Activated gamma-delta T cell (primary cell): Measurements from ENCODE around the gene C5orf63.
"Not testable (repeated sequence)": the region's sequence is repeated elsewhere in the genome, so short reads cannot be mapped to it uniquely, and the experiment has no call there.

ENCODE experiments used
- DNase-seq: peaks from one replicate; lab custom pipeline; 2025; lab: John Stamatoyannopoulos, UW

The C5orf63 gene

GRCh38 chr5:127008300-127008975, 64.9 kb downstream of the C5orf63 start:
- DNase-seq, result no peak

GRCh38 chr5:127007522-127007921, 65.8 kb downstream of the C5orf63 start:
- DNase-seq, result no peak

GRCh38 chr5:127006744-127007143, 66.6 kb downstream of the C5orf63 start:
- no peak for DNase-seq

- not testable (repeated sequence) for DNase-seq
Measured at GRCh38 chr5:127005282-127005681, 68.0 kb downstream of the C5orf63 start.

- DNase-seq, result no peak
Measured at GRCh38 chr5:127004721-127005120, 68.6 kb downstream of the C5orf63 start.

GRCh38 chr5:127003798-127004495, 69.4 kb downstream of the C5orf63 start:
- no peak for DNase-seq

GRCh38 chr5:127002390-127002789, 70.9 kb downstream of the C5orf63 start:
- DNase-seq, result no peak

- DNase-seq, result no peak
Measured at GRCh38 chr5:127001621-127002296, 71.5 kb downstream of the C5orf63 start.
